ENCODE data around the gene WNT5A.

Gene WNT5A

DNA sequence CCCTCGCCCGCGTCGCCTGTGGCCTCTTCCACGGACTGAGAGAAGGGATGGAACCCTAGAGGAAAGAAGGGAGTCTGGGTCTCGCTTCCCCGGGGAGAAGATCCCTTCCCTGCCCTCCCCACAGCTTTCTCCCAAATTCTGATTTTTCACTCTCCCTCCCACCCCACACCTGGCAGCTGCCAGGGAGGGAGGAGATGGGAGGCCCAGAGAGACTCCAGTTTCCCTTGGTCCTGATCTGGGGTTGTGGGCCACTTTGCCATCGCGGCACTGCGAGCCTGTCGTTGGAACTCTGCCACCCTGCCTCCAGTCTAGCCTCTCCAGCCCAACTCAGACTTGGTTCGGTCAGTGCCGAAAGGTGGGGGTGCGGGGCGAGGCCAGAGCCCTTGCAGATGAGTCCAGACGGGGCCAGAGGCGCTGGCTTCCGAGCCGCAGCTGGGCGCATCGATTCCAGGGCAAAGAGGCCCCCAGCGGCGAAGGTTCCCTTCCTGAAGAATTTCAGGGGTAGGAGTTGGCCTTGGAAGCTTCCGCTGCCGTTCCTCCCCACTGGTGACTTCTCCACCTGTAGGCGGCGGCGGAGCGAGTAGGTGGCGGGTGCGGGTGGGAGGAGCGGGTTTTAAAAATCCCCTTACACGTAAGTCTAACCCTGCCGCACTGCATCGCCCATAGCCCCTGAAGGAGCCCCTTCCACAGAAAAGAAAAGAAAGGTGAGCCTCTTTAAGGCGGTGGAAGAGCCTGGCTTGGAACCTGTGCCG lies 5.2 kb downstream of the WNT5A start:
- DNase-seq: peak; percentile 72

DNA sequence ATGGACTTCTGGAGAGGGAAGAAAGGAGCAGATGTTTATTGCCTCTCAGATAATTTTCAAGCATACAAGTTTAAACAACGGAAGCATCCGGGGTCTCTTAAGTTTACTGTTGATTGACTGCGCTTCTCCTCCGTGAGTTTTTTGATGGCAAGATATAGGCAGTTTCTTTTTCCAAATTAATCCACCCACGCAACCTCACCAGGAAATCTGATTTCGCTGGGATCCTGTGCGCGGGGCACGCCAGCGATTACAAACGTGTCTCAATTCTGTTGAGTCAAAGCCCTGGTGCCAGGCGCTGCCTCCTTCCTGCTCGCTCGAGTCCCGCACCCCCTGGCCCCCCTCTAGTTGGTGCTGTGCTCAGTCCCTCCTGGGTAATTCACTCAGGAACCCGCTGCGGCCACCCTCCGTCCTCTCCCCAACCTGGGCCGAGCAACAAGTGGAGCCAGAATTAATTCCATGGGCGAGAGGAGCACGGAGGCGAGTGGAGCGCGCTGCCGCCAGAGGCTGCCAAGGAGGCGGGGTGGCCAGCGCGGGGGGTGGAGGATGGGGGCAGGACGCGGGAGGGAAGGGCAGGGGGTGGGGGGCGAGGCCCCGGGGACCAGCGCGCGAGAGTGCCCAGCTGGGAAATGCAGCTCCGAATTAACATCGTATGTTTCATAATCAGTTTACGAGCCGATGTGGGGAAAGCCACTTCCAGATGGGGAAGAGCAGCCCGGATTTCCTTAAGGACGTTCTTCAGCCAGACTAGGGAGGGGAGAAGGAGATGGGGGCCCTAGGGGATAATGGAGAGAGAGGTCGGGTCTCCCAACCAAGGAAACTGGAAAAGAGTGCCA lies 6.0 kb downstream of the WNT5A start:
- peak; percentile 84 for DNase-seq

DNA sequence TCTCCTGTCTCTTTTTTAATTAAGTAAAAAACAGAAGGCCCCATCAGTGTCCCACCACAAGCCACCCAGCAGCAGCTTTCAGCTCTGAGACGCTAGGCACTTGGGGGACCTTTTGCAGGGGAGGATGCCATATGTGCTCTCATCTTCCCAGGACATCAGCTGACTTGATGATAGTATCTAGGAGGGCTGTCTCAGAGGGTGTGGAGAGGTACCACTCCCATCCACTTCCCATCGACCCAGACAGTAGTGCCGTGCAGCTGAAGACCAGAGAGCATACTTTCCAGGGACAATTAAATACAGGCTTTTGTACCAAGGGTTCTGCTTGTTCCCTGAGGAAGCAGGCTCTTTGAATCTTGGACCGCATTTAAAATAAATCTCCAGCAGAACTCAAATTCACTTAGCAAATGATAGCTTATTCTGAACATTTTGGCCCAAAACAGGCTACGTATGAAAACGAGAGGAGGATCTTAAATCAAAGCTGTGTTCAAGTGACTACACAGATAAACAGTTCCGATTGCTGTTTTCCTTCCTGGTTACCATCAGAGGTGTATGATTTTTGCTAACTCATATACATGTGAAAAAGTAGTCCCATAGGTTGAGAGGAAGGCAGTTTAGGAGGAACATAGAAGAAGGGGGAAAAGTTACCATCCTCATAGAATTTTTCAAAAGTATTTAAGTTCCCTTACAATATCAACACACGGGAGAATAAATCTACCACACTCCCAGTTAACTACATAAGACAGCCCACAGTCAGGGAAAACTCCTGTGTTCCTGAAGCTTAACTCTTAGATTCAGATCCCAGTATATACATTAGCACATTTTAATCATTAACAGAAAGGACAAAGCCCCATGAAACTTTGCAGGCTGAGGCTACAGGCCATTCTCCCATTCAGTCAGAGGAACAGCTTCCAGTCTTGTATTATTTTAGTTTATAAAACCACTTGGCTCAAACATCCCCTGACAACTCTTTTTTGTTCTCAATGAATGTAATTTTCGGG lies 9.5 kb downstream of the WNT5A start:
- DNase-seq: peak; percentile 62

DNA sequence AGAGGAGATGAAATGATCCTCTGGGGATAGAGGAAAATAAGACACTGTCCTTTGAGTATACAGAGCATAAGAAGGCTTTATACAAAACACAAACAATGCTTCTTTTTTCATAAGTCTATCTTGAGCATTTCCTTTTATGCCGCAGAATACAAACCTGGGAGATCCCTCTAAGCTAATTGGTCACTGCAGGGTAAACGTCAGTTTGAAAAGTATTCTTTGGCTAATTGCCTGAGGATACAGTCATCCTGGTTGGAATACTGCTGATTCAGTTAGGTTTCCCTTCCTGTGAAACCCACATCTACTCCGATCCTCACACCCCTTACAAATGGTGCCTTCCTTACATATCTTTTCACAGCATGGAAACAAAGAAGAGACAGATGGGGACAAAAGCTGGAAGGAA lies 10.6 kb downstream of the WNT5A start:
- peak; percentile 93 for DNase-seq

DNA sequence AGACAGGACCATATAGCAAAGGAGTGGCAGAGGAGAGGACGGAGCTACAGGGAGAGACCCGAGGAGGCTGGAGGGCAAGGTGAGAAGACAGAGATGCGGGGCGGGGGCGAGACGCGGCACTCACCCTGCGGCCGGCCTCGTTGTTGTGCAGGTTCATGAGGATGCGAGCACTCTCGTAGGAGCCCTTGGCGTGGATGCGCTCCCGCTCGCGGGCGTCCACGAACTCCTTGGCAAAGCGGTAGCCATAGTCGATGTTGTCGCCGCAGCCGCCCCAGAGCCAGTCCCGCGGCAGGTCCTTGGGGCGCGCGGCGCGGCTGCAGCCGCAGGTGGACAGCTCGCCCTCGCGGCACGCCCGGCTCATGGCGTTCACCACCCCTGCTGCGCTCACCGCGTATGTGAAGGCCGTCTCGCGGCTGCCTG lies 12.9 kb downstream of the WNT5A start:
- no peak for DNase-seq

DNA sequence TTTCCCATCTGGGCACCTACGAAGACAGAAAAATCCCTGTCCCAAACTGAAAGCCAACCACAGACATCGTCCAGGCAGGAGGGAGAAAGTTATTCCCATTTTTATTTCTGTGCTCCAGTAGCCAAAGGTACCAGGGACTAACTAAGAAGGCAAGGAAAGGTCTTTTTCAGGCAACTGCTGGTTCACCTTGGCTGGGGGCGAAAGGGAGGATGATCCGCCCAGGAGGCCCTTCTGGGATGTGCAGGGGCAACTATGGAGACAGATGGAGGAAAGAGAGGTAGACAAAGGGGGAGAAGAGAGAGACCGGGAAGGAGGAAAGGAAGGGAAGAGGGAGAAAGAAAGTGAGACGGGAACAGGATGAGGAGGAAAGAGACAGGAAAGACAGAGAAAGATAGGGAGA lies 13.3 kb downstream of the WNT5A start:
- no peak for DNase-seq

DNA sequence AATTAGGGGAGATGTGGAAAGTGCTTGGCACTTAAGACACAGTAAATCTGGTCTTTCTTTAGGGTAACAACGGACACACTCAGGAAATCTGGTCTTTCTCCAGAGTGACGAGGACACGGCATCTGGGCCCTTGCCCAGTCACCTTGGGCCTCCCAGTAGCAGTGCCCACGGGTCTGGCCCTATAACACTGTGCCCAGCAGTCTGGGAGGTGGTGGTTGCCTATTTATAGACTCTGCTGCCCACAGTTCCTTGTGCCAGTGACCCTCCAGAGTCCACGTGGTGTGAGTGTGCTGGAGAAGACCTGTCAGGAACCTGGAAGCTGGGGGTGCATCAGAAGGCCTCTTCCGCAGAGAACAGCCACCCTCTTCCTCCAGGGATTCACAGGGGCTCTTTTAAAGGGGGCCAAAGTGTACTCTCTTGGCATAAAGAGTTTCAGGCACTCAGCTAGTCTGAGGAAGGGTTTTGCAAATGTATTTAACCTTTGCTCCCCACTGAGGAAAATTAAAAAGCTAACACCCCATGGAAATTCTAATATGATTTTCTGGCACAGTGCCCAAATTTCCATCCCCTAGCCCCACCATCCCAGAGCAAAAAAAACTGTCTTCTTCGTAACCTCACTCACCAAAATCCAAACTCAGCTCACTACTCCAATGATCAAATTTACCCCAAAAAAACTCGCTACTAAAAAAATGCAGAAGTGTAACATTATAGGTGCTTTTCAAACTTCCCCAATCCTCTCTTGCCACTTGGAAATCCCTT lies 15.4 kb downstream of the WNT5A start:
- DNase-seq: no peak

DNA sequence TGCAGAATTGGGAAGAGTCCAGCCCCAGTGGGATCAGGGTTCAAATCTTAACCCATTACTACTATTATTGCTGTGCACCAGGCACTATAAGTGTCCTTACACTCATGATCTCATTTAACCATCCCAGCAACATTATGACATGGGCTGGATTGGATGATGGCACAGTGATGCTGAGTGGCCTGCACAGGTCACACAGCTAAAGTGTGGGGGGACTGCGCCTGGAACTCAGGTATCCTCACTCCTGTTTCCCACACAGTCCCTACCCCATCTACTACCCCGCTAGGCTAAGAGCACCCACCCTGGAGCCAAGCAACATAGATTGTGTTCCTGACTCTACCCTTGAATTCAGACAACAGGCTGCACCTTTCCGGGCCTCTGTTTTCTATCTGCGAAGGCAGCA lies 16.0 kb downstream of the WNT5A start:
- no peak for DNase-seq

DNA sequence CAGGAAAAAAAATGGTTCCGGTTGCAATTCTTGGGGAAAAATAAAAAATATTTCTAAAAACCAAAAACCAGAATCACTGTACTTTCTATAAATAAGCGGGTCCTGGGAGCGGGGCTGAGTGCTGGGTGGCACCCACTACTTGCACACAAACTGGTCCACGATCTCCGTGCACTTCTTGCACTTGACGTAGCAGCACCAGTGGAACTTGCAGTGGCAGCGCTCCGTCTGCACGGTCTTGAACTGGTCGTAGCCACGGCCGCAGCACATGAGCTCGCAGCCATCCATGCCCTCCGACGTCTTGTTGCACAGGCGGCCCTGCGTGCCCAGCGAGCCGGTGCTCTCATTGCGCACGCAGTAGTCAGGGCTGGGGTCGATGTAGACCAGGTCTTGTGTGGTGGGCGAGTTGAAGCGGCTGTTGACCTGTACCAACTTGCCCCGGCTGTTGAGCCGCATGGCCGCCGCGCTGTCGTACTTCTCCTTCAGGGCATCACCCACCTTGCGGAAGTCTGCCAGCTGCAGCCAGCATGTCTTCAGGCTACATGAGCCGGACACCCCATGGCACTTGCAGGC lies 17.1 kb downstream of the WNT5A start:
- DNase-seq: no peak

DNA sequence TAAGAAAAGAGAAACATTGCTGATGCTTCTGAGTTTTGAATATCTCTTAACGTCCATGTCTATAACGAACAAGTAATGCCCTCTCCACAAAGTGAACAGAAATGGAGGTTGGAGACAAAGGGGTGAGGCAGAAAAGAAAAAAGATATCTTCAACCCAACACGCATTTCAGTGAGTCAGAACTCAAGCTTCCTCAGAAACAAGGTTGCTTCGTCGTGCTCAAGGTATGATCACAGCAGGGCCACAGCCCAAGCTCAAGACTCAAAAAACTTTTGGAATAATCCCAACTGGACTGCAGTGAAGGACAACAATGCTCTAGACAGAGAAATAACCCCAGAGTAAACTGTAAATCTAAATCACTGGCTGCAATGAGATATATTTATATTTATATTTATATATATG lies 18.9 kb downstream of the WNT5A start:
- peak; percentile 81 for DNase-seq

DNA sequence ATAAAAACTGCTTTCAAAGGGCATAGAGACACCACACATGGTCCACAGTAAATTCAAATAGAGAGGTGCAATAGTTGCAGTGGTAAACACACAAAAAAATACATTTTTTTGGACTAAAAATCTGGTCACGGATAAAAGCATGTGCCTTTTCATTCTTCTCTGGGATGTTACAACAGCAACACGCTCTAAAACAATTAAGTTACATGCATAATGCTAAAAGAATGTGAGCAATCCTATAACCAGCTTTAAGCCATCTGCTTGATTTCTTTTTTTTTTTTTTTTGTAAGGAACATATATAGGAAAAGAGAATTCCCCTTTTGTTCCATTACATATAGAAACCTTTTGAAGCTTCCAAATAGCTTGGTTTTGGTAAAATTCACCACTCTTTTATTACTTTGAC lies 20.0 kb downstream of the WNT5A start:
- DNase-seq: peak; percentile 83

DNA sequence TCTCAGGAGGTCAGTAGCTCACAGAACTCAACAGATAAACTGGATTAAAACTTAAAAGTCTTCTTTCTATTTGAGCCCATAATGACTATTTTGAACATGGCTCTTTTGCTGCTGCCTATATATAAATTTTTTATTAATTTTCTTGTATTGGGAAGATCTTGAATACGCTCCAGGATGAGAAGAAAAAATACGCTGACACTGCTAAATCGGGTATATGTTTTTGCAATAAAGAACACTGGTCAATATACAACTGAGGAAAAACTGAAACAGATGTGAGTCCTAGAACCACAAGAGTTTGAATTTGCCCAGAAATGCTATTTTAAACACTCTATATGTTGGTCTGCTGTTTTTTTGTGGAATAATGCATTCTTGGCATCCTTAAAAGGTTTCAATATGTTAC lies 20.6 kb downstream of the WNT5A start:
- no peak for DNase-seq

DNA sequence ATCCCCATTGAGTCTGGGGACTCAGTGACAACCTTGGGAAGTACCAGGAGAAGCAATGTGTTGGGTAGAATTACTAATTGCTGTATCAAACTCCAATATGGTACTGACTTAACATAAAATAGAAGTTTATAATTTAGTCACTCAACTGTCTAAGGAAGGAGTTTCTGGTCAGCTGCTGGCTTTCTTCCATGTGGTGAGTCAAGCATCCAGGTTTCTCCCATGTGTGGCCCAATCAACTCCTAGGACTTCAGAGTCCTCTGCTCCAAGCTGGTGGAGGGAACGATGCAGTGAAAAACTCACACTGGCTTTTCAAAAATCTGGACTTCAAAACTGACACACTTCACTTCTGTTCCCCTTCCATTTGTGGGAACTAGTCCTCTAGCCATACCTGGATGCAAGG lies 25.2 kb downstream of the WNT5A start:
- peak; percentile 81 for DNase-seq

DNA sequence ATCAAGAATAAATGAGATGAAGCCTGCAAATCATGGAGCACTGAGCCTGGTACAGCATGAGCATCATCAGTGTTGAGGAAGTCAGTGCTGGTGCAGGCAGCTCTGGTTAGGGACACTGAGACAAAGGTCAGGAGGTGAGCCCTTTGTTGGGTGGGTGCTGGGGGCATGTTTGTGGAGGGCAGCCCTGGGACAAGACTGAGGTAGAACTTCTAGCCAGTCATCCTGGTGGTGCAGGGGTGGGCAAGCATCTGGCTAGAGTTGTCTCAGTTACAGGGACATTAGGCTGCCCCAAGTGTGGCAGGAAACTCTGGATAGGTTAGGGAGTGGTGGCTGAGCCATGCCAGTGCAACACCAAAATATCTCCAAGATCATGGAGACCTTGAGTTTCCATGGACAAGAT lies 27.3 kb downstream of the WNT5A start:
- DNase-seq: no peak

DNA sequence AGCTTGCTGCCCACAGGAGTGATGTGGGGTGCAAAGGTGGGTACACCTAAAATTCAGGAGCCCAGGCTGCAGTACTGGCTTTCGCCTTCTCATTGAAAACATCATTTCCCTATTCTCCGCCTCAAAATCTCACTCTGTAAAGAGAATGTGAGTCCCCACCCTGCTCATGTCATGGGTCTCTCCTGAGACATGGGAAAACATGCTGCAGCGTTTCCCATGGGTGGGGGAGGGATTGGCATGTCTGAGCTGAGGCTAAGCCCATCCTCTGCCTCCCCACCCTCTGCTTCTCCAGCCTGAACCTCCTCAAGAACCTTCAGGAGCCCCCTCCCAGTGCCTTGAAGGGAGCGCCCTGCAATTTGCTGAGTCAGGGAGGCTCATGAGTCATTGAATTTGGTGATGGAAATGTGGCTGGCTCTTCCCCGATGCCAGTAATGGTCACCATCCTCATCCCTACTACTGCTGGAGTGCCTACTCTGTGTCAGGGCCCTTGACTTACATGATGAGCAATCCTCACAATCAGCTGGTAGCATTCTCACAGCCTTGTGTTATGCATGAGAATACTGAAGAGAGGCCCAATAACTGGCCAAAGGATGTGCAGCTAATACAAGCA lies 28.8 kb downstream of the WNT5A start:
- peak; percentile 48 for DNase-seq

DNA sequence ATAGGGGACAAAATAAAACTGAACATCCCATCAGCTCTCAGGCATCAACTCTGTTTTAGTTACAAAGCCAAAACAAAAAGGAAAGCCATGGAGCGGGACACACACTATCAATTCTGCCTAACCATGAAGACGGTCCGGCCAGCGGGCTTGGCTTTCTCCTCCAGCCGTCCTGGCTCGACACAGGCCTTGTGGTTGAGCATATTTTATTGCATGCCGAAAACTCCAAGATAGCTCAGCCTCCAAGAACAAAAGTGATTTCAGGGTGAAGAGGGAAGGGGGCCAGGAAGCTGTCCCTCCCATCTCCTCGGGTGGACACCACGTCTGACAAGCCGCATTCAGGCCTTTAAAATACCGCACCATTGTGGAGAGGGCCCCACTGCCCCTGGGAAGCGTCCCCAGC lies 31.2 kb downstream of the WNT5A start:
- no peak for DNase-seq

DNA sequence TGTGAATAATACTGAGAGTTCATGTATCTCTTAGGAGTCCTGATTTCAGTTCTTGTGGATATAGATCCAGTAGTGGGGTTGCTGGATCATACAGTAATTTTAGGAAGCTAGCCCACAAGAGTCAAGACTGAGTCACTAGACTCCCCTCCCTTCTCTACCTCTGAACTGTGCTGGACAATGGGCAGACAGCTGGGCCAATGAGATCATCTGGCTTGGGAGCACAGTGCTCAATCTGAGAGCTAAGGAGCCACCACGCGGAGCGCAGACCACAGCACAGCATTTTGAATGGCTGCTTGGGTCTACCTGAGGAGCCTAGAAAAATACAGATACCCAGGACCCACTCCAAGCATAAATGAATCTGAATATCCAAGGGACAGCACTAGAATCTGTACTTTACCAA lies 32.5 kb downstream of the WNT5A start:
- no peak for DNase-seq

DNA sequence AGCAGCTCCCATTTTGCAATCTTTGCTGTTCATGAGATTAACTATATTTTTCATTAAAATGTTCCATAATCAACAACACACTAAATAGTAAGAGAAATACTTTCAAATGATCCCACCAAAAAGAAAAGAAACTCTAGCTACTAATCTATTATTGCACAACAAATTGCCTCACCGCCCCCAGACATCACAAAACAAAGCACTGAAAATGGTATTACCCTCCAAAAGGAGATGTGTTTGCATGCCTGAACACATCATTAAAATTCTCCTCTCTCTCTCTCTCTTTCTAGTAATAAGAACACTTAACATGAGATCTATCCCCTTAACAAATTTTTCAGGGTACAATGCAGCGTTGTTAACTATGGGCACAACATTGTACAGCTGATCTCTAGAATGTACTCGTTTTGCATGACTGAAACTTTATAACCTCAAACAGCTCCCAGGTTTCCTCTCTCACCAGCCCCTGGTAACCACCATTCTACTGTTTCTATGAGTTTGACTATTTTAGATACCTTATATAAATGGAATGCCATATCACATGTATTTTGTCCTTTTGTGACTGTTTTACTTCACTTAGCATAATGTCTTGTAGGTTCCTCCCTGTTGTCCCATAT lies 33.1 kb downstream of the WNT5A start:
- DNase-seq: no peak

DNA sequence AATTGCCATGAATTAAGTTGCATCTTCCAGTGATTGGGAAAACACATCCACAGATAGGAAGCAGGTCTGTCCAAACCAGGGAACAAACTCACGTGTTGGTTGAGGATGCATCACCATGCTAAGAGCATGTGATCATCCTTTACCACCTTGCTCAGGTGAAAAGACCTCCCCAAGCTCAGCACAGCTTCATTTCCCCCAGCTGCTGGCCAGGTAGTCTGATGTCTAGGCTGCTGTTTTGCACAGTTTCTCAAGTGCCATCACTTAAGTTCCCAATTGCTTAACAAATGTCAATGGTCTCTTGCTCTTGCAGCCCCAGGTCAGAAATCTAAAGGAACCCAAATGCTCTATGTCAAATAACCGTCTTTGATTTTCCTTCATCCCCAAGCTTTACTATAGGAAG lies 34.2 kb downstream of the WNT5A start:
- no peak for DNase-seq

DNA sequence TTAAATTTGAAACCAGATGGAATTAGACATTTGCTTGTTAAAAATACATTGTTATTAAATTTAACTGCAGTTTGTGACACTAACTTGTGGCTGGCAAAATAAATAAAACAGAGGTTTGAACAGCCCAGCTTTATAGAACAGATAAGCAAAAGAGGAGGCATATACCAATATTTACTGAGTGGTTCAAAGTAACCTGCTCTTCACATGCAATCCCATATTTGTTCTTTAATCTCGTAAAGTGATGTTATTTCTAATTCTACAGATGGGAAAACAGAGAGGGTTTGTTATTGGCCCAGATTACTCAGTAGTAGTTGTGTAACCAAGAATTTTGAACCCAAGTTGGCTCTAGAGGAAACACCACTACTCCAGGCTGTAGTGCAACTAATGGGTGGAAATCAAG lies 37.6 kb downstream of the WNT5A start:
- DNase-seq: no peak

DNA sequence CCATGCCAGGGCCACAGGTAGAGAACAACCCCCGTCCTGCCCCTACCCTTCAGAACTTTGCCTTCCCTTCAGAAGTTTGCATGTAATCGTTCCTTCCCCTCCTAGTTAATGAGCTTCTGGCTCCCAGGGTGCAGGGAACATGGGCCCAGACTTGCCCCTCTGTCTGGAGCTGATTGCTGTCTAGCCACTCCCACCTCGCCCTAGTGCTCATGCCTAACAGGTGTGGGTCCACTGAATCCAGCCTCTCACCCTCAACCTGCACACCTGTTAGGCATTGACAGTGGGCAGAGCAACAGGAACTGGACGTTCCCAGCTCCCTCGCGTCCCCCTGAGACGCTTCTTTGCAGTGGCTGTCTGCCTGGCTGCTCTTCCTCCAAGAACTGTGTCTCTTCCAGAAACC lies 40.3 kb downstream of the WNT5A start:
- no peak for DNase-seq
